ENCODE data around the gene ZNF419.

- TF ChIP-seq CTCF (optimal IDR thresholded peaks at IDR 0.05 in 1 of 3, IDR thresholded peaks at IDR 0.05 in 1 of 3, conservative IDR thresholded peaks at IDR 0.05 in 1 of 3; ENCODE audit: extremely low read depth in 1 of 3, insufficient read depth in 2 of 3, low read length in 3 of 3), result no peak
- no peak for TF ChIP-seq EZH2 (IDR thresholded peaks at IDR 0.05; ENCODE audit: low read length)
Observed at GRCh38 chr19:57512845-57513244, 25.3 kb downstream of the ZNF419 start.

Measured in keratinocyte (primary cell).